ENCODE data around the gene MAP7D3. TPM values are rescaled to one million over a fixed set of nuclear protein-coding genes. Genes with fewer than 3 reads are reported as not detected.
A peak's percentile ranks its signal among the peaks of the same experiment; 100 is the strongest.

The MAP7D3 gene
- total and polyA plus RNA-seq, 4 donors, result 9.8 to 30.9 (median 26.7) TPM

- DNase-seq (no peak), ATAC-seq (ENCODE audit: low FRiP score) (no peak)
- intact Hi-C loops (cut with DNase I), result no loop called here
- Histone ChIP-seq H3K36me3 (ENCODE audit: control insufficient read depth in 1 of 2, insufficient read depth in 2 of 2, low read length in 1 of 2) (no peaks in the 10 kb centered on the region), H3K27ac (ENCODE audit: low read depth in 1 of 2, low read length in 2 of 2) (peak overlapping the region; percentile 83 to 92), H3K4me3 (ENCODE audit: low read length in 2 of 2) (peak overlapping the region; percentile 63 to 64), H3K4me1 (ENCODE audit: control insufficient read depth in 1 of 2, insufficient read depth in 2 of 2, low read length in 2 of 2) (no peaks in the 10 kb centered on the region), H3K9me3 (ENCODE audit: control insufficient read depth, low read length) (no peaks in the 10 kb centered on the region), H3K27me3 (ENCODE audit: control insufficient read depth in 1 of 2, insufficient read depth in 2 of 2, low read length in 1 of 2) (no peaks in the 10 kb centered on the region)
- WGBS, 2 donors, result 22 to 42% methylated on average over 6 of the region's 6 CpGs
Observed at GRCh38 chrX:136198678-136199243, 52.4 kb downstream of the MAP7D3 start.

GRCh38 chrX:136198010-136198409, 53.2 kb downstream of the MAP7D3 start:
- ATAC-seq (ENCODE audit: low FRiP score) (no peak), DNase-seq (no peak)
- Histone ChIP-seq H3K36me3 (ENCODE audit: control insufficient read depth in 1 of 2, insufficient read depth in 2 of 2, low read length in 1 of 2) (no peaks in the 10 kb centered on the region), H3K27me3 (ENCODE audit: control insufficient read depth in 1 of 2, insufficient read depth in 2 of 2, low read length in 1 of 2) (no peaks in the 10 kb centered on the region), H3K9me3 (ENCODE audit: control insufficient read depth, low read length) (no peaks in the 10 kb centered on the region), H3K4me3 (ENCODE audit: low read length in 2 of 2) (peak overlapping the region; percentile 63 to 72), H3K27ac (ENCODE audit: low read depth in 1 of 2, low read length in 2 of 2) (no peak overlapping the region), H3K4me1 (ENCODE audit: control insufficient read depth in 1 of 2, insufficient read depth in 2 of 2, low read length in 2 of 2) (no peaks in the 10 kb centered on the region)
- intact Hi-C loops (cut with DNase I), result no loop called here

- WGBS, 2 donors, result 6 to 30% methylated on average over 7 of the region's 7 CpGs
- intact Hi-C loops (cut with DNase I), result no loop called here
- Histone ChIP-seq H3K27me3 (ENCODE audit: control insufficient read depth in 1 of 2, insufficient read depth in 2 of 2, low read length in 1 of 2) (no peaks in the 10 kb centered on the region), H3K36me3 (ENCODE audit: control insufficient read depth in 1 of 2, insufficient read depth in 2 of 2, low read length in 1 of 2) (no peaks in the 10 kb centered on the region), H3K9me3 (ENCODE audit: control insufficient read depth, low read length) (no peaks in the 10 kb centered on the region), H3K4me3 (ENCODE audit: low read length in 2 of 2) (no peak overlapping the region), H3K4me1 (ENCODE audit: control insufficient read depth in 1 of 2, insufficient read depth in 2 of 2, low read length in 2 of 2) (peaks cover 0 to 2% of the 10 kb centered on the region in 2 donors), H3K27ac (ENCODE audit: low read depth in 1 of 2, low read length in 2 of 2) (peak overlapping the region; percentile 84 to 86)
- DNase-seq (no peak), ATAC-seq (ENCODE audit: low FRiP score) (peak; percentile 30)
Observed at GRCh38 chrX:136196691-136197155, 54.5 kb downstream of the MAP7D3 start.

GRCh38 chrX:136195247-136195646, 56.0 kb downstream of the MAP7D3 start:
- no peaks in the 10 kb centered on the region for H3K9me3 ChIP-seq (ENCODE audit: control insufficient read depth, low read length)
- no peaks in the 10 kb centered on the region for H3K36me3 ChIP-seq (ENCODE audit: control insufficient read depth in 1 of 2, insufficient read depth in 2 of 2, low read length in 1 of 2)
- ATAC-seq (ENCODE audit: low FRiP score) (no peak), DNase-seq (no peak)
- peak overlapping the region in 1 of 2 donors; percentile 72 for H3K27ac ChIP-seq (ENCODE audit: low read depth in 1 of 2, low read length in 2 of 2)
- intact Hi-C loops (cut with DNase I), result no loop called here
- H3K4me1 ChIP-seq (ENCODE audit: control insufficient read depth in 1 of 2, insufficient read depth in 2 of 2, low read length in 2 of 2), result peaks cover 2% of the 10 kb centered on the region in 2 donors
- H3K27me3 ChIP-seq (ENCODE audit: control insufficient read depth in 1 of 2, insufficient read depth in 2 of 2, low read length in 1 of 2), result no peaks in the 10 kb centered on the region
- H3K4me3 ChIP-seq (ENCODE audit: low read length in 2 of 2), result no peak overlapping the region
- 8 to 36% methylated on average over 4 of the region's 4 CpGs for WGBS, 2 donors

- H3K27ac ChIP-seq (ENCODE audit: low read depth in 1 of 2, low read length in 2 of 2), result peak overlapping the region in 1 of 2 donors; percentile 57
- intact Hi-C loops (cut with DNase I), result no loop called here
- H3K4me1 ChIP-seq (ENCODE audit: control insufficient read depth in 1 of 2, insufficient read depth in 2 of 2, low read length in 2 of 2), result peaks cover 2% of the 10 kb centered on the region in 2 donors
- no peaks in the 10 kb centered on the region for H3K9me3 ChIP-seq (ENCODE audit: control insufficient read depth, low read length)
- ATAC-seq (ENCODE audit: low FRiP score) (no peak), DNase-seq (no peak)
- 80 to 94% methylated on average over 2 of the region's 2 CpGs for WGBS, 2 donors
- H3K4me3 ChIP-seq (ENCODE audit: low read length in 2 of 2), result no peak overlapping the region
- H3K27me3 ChIP-seq (ENCODE audit: control insufficient read depth in 1 of 2, insufficient read depth in 2 of 2, low read length in 1 of 2), result no peaks in the 10 kb centered on the region
- H3K36me3 ChIP-seq (ENCODE audit: control insufficient read depth in 1 of 2, insufficient read depth in 2 of 2, low read length in 1 of 2), result no peaks in the 10 kb centered on the region
Observed at GRCh38 chrX:136194536-136194935, 56.7 kb downstream of the MAP7D3 start.

- no peaks in the 10 kb centered on the region for H3K9me3 ChIP-seq (ENCODE audit: control insufficient read depth, low read length)
- DNase-seq, result no peak
- H3K36me3 ChIP-seq (ENCODE audit: control insufficient read depth in 1 of 2, insufficient read depth in 2 of 2, low read length in 1 of 2), result no peaks in the 10 kb centered on the region
- intact Hi-C loops (cut with DNase I), result no loop called here
- peaks cover 2% of the 10 kb centered on the region in 2 donors for H3K4me1 ChIP-seq (ENCODE audit: control insufficient read depth in 1 of 2, insufficient read depth in 2 of 2, low read length in 2 of 2)
- no peaks in the 10 kb centered on the region for H3K27me3 ChIP-seq (ENCODE audit: control insufficient read depth in 1 of 2, insufficient read depth in 2 of 2, low read length in 1 of 2)
- ATAC-seq (ENCODE audit: low FRiP score), result no peak
- 23 to 31% methylated on average over 4 of the region's 4 CpGs for WGBS, 2 donors
- H3K27ac ChIP-seq (ENCODE audit: low read depth in 1 of 2, low read length in 2 of 2), result peak overlapping the region in 1 of 2 donors; percentile 69
- no peak overlapping the region for H3K4me3 ChIP-seq (ENCODE audit: low read length in 2 of 2)
Observed at GRCh38 chrX:136193771-136194170, 57.4 kb downstream of the MAP7D3 start.

GRCh38 chrX:136192839-136193414, 58.3 kb downstream of the MAP7D3 start:
- 53 to 64% methylated on average over 3 of the region's 3 CpGs for WGBS, 2 donors
- intact Hi-C loops (cut with DNase I), result no loop called here
- DNase-seq, result no peak
- no peaks in the 10 kb centered on the region for H3K9me3 ChIP-seq (ENCODE audit: control insufficient read depth, low read length)
- no peaks in the 10 kb centered on the region for H3K36me3 ChIP-seq (ENCODE audit: control insufficient read depth in 1 of 2, insufficient read depth in 2 of 2, low read length in 1 of 2)
- H3K27ac ChIP-seq (ENCODE audit: low read depth in 1 of 2, low read length in 2 of 2), result peak overlapping the region in 1 of 2 donors; percentile 44
- peak; percentile 43 for ATAC-seq (ENCODE audit: low FRiP score)
- H3K4me3 ChIP-seq (ENCODE audit: low read length in 2 of 2), result no peak overlapping the region
- peaks cover 2% of the 10 kb centered on the region in 2 donors for H3K4me1 ChIP-seq (ENCODE audit: control insufficient read depth in 1 of 2, insufficient read depth in 2 of 2, low read length in 2 of 2)
- H3K27me3 ChIP-seq (ENCODE audit: control insufficient read depth in 1 of 2, insufficient read depth in 2 of 2, low read length in 1 of 2), result no peaks in the 10 kb centered on the region

- peak overlapping the region in 1 of 2 donors; percentile 16 for H3K27ac ChIP-seq (ENCODE audit: low read depth in 1 of 2, low read length in 2 of 2)
- no peaks in the 10 kb centered on the region for H3K27me3 ChIP-seq (ENCODE audit: control insufficient read depth in 1 of 2, insufficient read depth in 2 of 2, low read length in 1 of 2)
- H3K4me3 ChIP-seq (ENCODE audit: low read length in 2 of 2), result no peak overlapping the region
- peaks cover 2% of the 10 kb centered on the region in 2 donors for H3K4me1 ChIP-seq (ENCODE audit: control insufficient read depth in 1 of 2, insufficient read depth in 2 of 2, low read length in 2 of 2)
- 61 to 74% methylated on average over 2 of the region's 2 CpGs for WGBS, 2 donors
- no peak for DNase-seq
- no peaks in the 10 kb centered on the region for H3K9me3 ChIP-seq (ENCODE audit: control insufficient read depth, low read length)
- intact Hi-C loops (cut with DNase I), result no loop called here
- H3K36me3 ChIP-seq (ENCODE audit: control insufficient read depth in 1 of 2, insufficient read depth in 2 of 2, low read length in 1 of 2), result no peaks in the 10 kb centered on the region
- ATAC-seq (ENCODE audit: low FRiP score), result no peak
Observed at GRCh38 chrX:136192135-136192534, 59.1 kb downstream of the MAP7D3 start.

- Histone ChIP-seq H3K27ac (ENCODE audit: low read depth in 1 of 2, low read length in 2 of 2) (no peak overlapping the region), H3K36me3 (ENCODE audit: control insufficient read depth in 1 of 2, insufficient read depth in 2 of 2, low read length in 1 of 2) (no peaks in the 10 kb centered on the region), H3K27me3 (ENCODE audit: control insufficient read depth in 1 of 2, insufficient read depth in 2 of 2, low read length in 1 of 2) (no peaks in the 10 kb centered on the region), H3K4me1 (ENCODE audit: control insufficient read depth in 1 of 2, insufficient read depth in 2 of 2, low read length in 2 of 2) (peaks cover 2% of the 10 kb centered on the region in 2 donors), H3K9me3 (ENCODE audit: control insufficient read depth, low read length) (no peaks in the 10 kb centered on the region), H3K4me3 (ENCODE audit: low read length in 2 of 2) (no peak overlapping the region)
- ATAC-seq (ENCODE audit: low FRiP score) (no peak), DNase-seq (no peak)
- intact Hi-C loops (cut with DNase I), result no loop called here
- 37 to 47% methylated on average over 6 of the region's 6 CpGs for WGBS, 2 donors
Observed at GRCh38 chrX:136191171-136191570, 60.0 kb downstream of the MAP7D3 start.
